ENCODE data around the gene C12orf57.

- TF ChIP-seq CTCF (IDR thresholded peaks at IDR 0.05; ENCODE audit: insufficient read depth, low read length) (no peak), POLR2AphosphoS5 (IDR thresholded peaks at IDR 0.05; ENCODE audit: low read depth) (no peak; the same call in 1 of the 2 replicates), REST (IDR thresholded peaks at IDR 0.05; ENCODE audit: insufficient replicate concordance, low read depth) (no peak), GABPA (IDR thresholded peaks at IDR 0.05; ENCODE audit: low read depth) (no peak), SPI1 (IDR thresholded peaks at IDR 0.05; ENCODE audit: borderline replicate concordance, low read depth) (no peak)
Observed at GRCh38 chr12:6959805-6960592, 16.2 kb downstream of the C12orf57 start.
